IMR-90 (cell line): ENCODE results near the gene ATP6V0C. TPM values are rescaled to one million over a fixed set of nuclear protein-coding genes. Genes with fewer than 3 reads are reported as not detected.
A peak's percentile ranks its signal among the peaks of the same experiment; 100 is the strongest.
"Not testable (repeated sequence)": the region's sequence is repeated elsewhere in the genome, so short reads cannot be mapped to it uniquely, and the experiment has no call there.

Experiments
- ATAC-seq: fragments of 200-7000 bp; cut with Tn5 transposase; 2 replicates; pipeline ENCODE4 v1.9.1; 2020; ENCODE audit warnings: low read depth, mild to moderate bottlenecking, moderate library complexity
- BruUV-seq: library from RNA; stranded (reverse); fragments of 400-500 nt; replicated peaks from 2 replicates; lab custom pipeline; 2021; lab: Mats Ljungman, UMichigan
- CTCF ChIA-PET: fragments of 300-600 bp; formaldehyde crosslinking; extraction: SDS; loops from one replicate; lab custom pipeline; 2021; ENCODE audit warnings: antibody characterized with exemption; lab: Yijun Ruan, JAX
- POLR2A ChIA-PET: fragments of 300-600 bp; sonication (Branson Sonifier 250); formaldehyde crosslinking; loops from one replicate; lab custom pipeline; 2022; ENCODE audit warnings: antibody characterized with exemption; ENCODE audit not compliant: unreplicated experiment; lab: Charles Lee
- DNase-seq: peaks from one replicate; pipeline ENCODE4 v3.0.0; 2013
- H2AFZ ChIP-seq: replicated peaks from 2 replicates; pipeline ENCODE3; 2013; ENCODE audit warnings: low read length, mild to moderate bottlenecking; ENCODE audit not compliant: poor library complexity
- H2AK5ac ChIP-seq: 2 replicates; pipeline ENCODE4 v1.6.1; 2013; ENCODE audit warnings: low read depth, low read length, inconsistent platforms
- H2AK9ac ChIP-seq: replicated peaks from 2 replicates; pipeline ENCODE3; 2013; ENCODE audit warnings: mild to moderate bottlenecking, low read depth, low read length, moderate library complexity; ENCODE audit not compliant: poor library complexity
- H2BK120ac ChIP-seq: 2 replicates; pipeline ENCODE4 v1.6.1; 2013; ENCODE audit warnings: low read depth, low read length, inconsistent platforms
- H2BK15ac ChIP-seq: 3 replicates; pipeline ENCODE4 v1.6.1; 2013; ENCODE audit warnings: low read depth, low read length, inconsistent platforms
- H2BK20ac ChIP-seq: 2 replicates; pipeline ENCODE4 v1.6.1; 2013; ENCODE audit warnings: low read depth, mild to moderate bottlenecking, inconsistent platforms, low read length, moderate library complexity
- H2BK5ac ChIP-seq: 2 replicates; pipeline ENCODE4 v1.6.1; 2013; ENCODE audit warnings: mild to moderate bottlenecking, low read depth, low read length, inconsistent platforms; ENCODE audit not compliant: poor library complexity, severe bottlenecking
- H3K14ac ChIP-seq: replicated peaks from 2 replicates; pipeline ENCODE4 v1.6.1; 2013; ENCODE audit warnings: low read depth, low read length, inconsistent platforms
- H3K18ac ChIP-seq: 2 replicates; pipeline ENCODE4 v1.6.1; 2013; ENCODE audit warnings: low read depth, low read length, control low read depth
- H3K23ac ChIP-seq: 2 replicates; pipeline ENCODE4 v1.6.1; 2013; ENCODE audit warnings: low read depth, low read length, inconsistent platforms
- H3K27ac ChIP-seq: 2 replicates; pipeline ENCODE4 v1.5.1; 2013; ENCODE audit warnings: mild to moderate bottlenecking, control low read depth, low read length; ENCODE audit not compliant: insufficient read depth
- H3K27me3 ChIP-seq: 2 replicates; pipeline ENCODE4 v1.6.1; 2013; ENCODE audit warnings: low read length; ENCODE audit not compliant: control insufficient read depth, insufficient read depth
- H3K36me3 ChIP-seq: 2 replicates; pipeline ENCODE4 v1.6.1; 2013; ENCODE audit warnings: low read length, mixed read lengths; ENCODE audit not compliant: control insufficient read depth, insufficient read depth
- H3K4ac ChIP-seq: 2 replicates; pipeline ENCODE4 v1.6.1; 2013; ENCODE audit warnings: low read depth, low read length, inconsistent platforms
- H3K4me1 ChIP-seq: 2 replicates; pipeline ENCODE4 v1.6.1; 2013; ENCODE audit warnings: low read length, mixed read lengths; ENCODE audit not compliant: control insufficient read depth, insufficient read depth
- H3K4me2 ChIP-seq: 2 replicates; pipeline ENCODE4 v1.6.1; 2013; ENCODE audit warnings: low read depth, mild to moderate bottlenecking, control low read depth, low read length, moderate library complexity
- H3K4me3 ChIP-seq: 2 replicates; pipeline ENCODE4 v1.5.1; 2013; ENCODE audit warnings: low read depth, mild to moderate bottlenecking, control low read depth, low read length, moderate library complexity; ENCODE audit not compliant: insufficient read depth
- H3K56ac ChIP-seq: 2 replicates; pipeline ENCODE4 v1.6.1; 2013; ENCODE audit warnings: low read length, inconsistent platforms; ENCODE audit not compliant: insufficient read depth; ENCODE audit errors: extremely low read depth
- H3K79me1 ChIP-seq, 2 experiments: 2 replicates each; pipeline ENCODE4 v1.6.1; 2013; ENCODE audit warnings: low read length in 2 of 2, inconsistent platforms in 1 of 2, low read depth in 1 of 2
- H3K9ac ChIP-seq: 2 replicates; pipeline ENCODE4 v1.6.1; 2013; ENCODE audit warnings: low read depth, low read length, control low read depth
- H3K9me1 ChIP-seq: 2 replicates; pipeline ENCODE4 v1.6.1; 2013; ENCODE audit warnings: low read length, inconsistent platforms; ENCODE audit not compliant: insufficient read depth
- H3K9me3 ChIP-seq: 2 replicates; pipeline ENCODE4 v1.6.1; 2013; ENCODE audit warnings: low read length; ENCODE audit not compliant: control insufficient read depth, insufficient read depth
- H4K20me1 ChIP-seq: 2 replicates; pipeline ENCODE4 v1.6.1; 2013; ENCODE audit warnings: low read length, inconsistent platforms; ENCODE audit not compliant: insufficient read depth
- H4K5ac ChIP-seq: 2 replicates; pipeline ENCODE4 v1.6.1; 2013; ENCODE audit warnings: mild to moderate bottlenecking, low read depth, low read length, control low read depth
- H4K8ac ChIP-seq, 2 experiments: 2 replicates each; pipeline ENCODE4 v1.6.1; 2013; ENCODE audit warnings: low read depth in 2 of 2, low read length in 2 of 2, control low read depth in 1 of 2, inconsistent platforms in 1 of 2
- H4K91ac ChIP-seq: 2 replicates; pipeline ENCODE4 v1.6.1; 2013; ENCODE audit warnings: low read depth, low read length, inconsistent platforms; ENCODE audit not compliant: insufficient read depth
- MXI1 ChIP-seq: IDR thresholded peaks from 2 replicates; pipeline ENCODE4 v1.6.1; 2012; ENCODE audit warnings: low read depth, mild to moderate bottlenecking, low read length, moderate library complexity, borderline replicate concordance
- WGBS, 2 experiments: methylation state at CpG; one replicate each; pipeline versions ENCODE4 v1.1.5 to v1.1.7; 2013; ENCODE audit warnings: missing lambda C conversion rate in 2 of 2; ENCODE audit not compliant: insufficient read length in 1 of 2; ENCODE audit errors: extremely low coverage in 2 of 2; 5-methylcytosine and 5-hydroxymethylcytosine counted together
- dilution Hi-C: fragments of 300-500 bp; cut with HindIII; formaldehyde crosslinking; loops from one replicate; pipeline ENCODE4 v1.14.3; 2018; ENCODE audit warnings: low sequenced_read_pairs; ENCODE audit not compliant: unreplicated experiment
- in situ Hi-C: fragments of 300-500 bp; cut with MboI; formaldehyde crosslinking; loops from 3 replicates; pipeline ENCODE4 v1.14.3; 2019; ENCODE audit warnings: low sequenced_read_pairs, inconsistent platforms, mixed read lengths
- intact Hi-C: fragments of 100-400 bp; cut with micrococcal nuclease; formaldehyde crosslinking; loops from 2 replicates; pipeline ENCODE4 v1.10.0; 2022
- polyA plus RNA-seq, 3 experiments: library from polyadenylated mRNA; depleted of rRNA; stranded (reverse); fragments of >200 nt; gene quantifications; 2 replicates each; pipeline ENCODE4 v1.2.3, GENCODE V29; 2012; ENCODE audit warnings: low replicate concordance in 1 of 3
- total RNA-seq: library from RNA; depleted of rRNA; stranded (reverse); fragments of >200 nt; gene quantifications from 2 replicates; pipeline ENCODE4 v1.2.3, GENCODE V29; 2012

Gene ATP6V0C
- total and polyA plus RNA-seq, 2 of the 4 experiments (the other 2 are of a cell fraction): 8.4 to 107 TPM

DNA sequence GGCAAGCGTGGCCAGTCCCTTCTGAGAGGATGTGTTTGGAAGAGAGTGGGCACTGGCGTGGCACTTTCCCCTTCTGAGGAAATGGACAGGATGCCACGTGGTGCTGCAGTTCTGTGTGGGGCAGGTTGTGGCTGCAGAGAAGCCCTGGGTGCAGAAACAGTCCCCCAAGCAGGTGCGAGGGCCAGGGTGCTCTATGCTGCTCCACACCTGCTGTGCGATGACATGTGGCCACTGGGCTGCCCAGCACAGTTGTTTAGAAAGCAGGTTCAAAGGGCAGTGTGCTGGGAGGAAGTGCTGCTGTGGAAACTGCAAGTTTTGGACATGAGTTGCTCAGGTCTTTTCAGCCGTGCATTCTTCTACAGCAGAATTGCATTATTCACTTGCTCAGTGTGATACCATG lies 27.7 kb downstream of the ATP6V0C start:
- CTCF ChIA-PET, H2AK9ac ChIP-seq, H4K5ac ChIP-seq, H2BK120ac ChIP-seq, H2AFZ ChIP-seq, H3K36me3 ChIP-seq, H3K27me3 ChIP-seq, H4K8ac ChIP-seq, in situ Hi-C loops, POLR2A ChIA-PET, H3K23ac ChIP-seq, H3K4me1 ChIP-seq, H4K91ac ChIP-seq, intact Hi-C loops, H2BK5ac ChIP-seq, H3K9me3 ChIP-seq, H3K9ac ChIP-seq, H3K4me3 ChIP-seq, H3K9me1 ChIP-seq, H3K4ac ChIP-seq, H3K56ac ChIP-seq, dilution Hi-C loops, H3K4me2 ChIP-seq, ATAC-seq, H2BK15ac ChIP-seq, H3K18ac ChIP-seq, H3K14ac ChIP-seq, H3K27ac ChIP-seq, BruUV-seq, H2BK20ac ChIP-seq, H2AK5ac ChIP-seq: not testable (repeated sequence)
- H4K20me1 ChIP-seq: peaks cover 55% of the 10 kb centered on the region
- H3K79me1 ChIP-seq: peaks cover 8 to 46% of the 10 kb centered on the region in 2 experiments; a peak in 3 of 4 replicates
- DNase-seq: peak; percentile 19
- no CpG with 5 or more reads among the region's 6 CpGs for WGBS, 2 experiments
- peak; percentile 46; the same call in 1 of the 2 replicates for TF ChIP-seq MXI1

DNA sequence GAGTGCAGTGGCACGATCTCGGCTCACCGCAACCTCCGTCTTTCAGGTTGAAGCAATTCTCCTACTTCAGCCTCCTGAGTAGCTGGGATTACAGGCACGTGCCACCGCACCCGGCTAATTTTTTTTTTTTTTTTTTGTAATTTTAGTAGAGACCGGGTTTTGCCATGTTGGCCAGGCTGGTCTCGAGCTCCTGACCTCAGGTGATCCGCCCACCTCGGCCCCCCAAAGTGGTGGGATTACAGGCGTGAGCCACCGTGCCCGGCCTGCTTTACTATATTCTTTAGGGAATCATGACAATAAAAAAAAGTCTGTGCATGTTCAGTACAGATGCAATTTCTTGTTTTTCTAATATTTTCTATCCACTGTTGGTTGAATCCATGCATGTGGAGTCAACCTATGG lies 30.0 kb downstream of the ATP6V0C start:
- not testable (repeated sequence) for H2BK5ac ChIP-seq
- no CpG with 5 or more reads among the region's 14 CpGs for WGBS, 2 experiments

More for the DNA sequence above, 30.0 kb downstream of the ATP6V0C start:
- intact Hi-C loops, H3K4ac ChIP-seq, H3K27me3 ChIP-seq, H3K18ac ChIP-seq, H3K9ac ChIP-seq, H4K5ac ChIP-seq, H3K56ac ChIP-seq, H2AFZ ChIP-seq, H2BK15ac ChIP-seq, H3K36me3 ChIP-seq, H4K91ac ChIP-seq, in situ Hi-C loops, dilution Hi-C loops, BruUV-seq, H3K4me3 ChIP-seq, POLR2A ChIA-PET, ATAC-seq, H3K14ac ChIP-seq, H2BK20ac ChIP-seq, DNase-seq, H3K9me1 ChIP-seq, H3K4me2 ChIP-seq, H4K8ac ChIP-seq, H2AK9ac ChIP-seq, H2AK5ac ChIP-seq, H3K9me3 ChIP-seq, H2BK120ac ChIP-seq, H3K27ac ChIP-seq, H3K23ac ChIP-seq, H3K4me1 ChIP-seq: not testable (repeated sequence)
- Histone ChIP-seq H4K20me1 (peaks cover 52% of the 10 kb centered on the region), H3K79me1 (peaks cover 8 to 45% of the 10 kb centered on the region in 2 experiments; a peak in 3 of 4 replicates)
- CTCF ChIA-PET: interaction anchor here (0.7 kb wide), 1 partner anchor 576 kb away, joined by 5 read pairs; no protein-coding TSS in a partner anchor
